ENCODE measurements around the gene PGAP6.
"Not testable (repeated sequence)": the region's sequence is repeated elsewhere in the genome, so short reads cannot be mapped to it uniquely, and the experiment has no call there.

The PGAP6 gene

GRCh38 chr16:352547-353403, 29.0 kb downstream of the PGAP6 start, which contains the start of gene AXIN1:
TSS of gene AXIN1 (minus strand) at chr16:352723. CDS start at chr16:347025, 5,698 bp downstream.
- 2% methylated on average over 90 of the region's 113 CpGs for WGBS (ENCODE audit: insufficient coverage)
- ChIA-PET POLR2A (interaction anchor here (0.5 to 1.6 kb wide), 2 partner anchors 13 to 15 kb away, joined by 3 to 6 read pairs; no protein-coding TSS in a partner anchor), CTCF (no interaction called here)
- Histone ChIP-seq H3K9me3 (ENCODE audit: control extremely low read depth in 1 of 5, control insufficient read depth in 4 of 5, insufficient read depth in 2 of 5, low read depth in 1 of 5, low read length in 4 of 5) (no peaks in the 10 kb centered on the region), H3K4me1 (ENCODE audit: control extremely low read depth in 1 of 4, control insufficient read depth in 4 of 4, insufficient read depth in 4 of 4, low read length in 3 of 4) (peaks cover 0 to 43% (median 29%) of the 10 kb centered on the region in 4 experiments), H3K36me3 (ENCODE audit: control insufficient read depth in 4 of 4, insufficient read depth in 4 of 4, low read length in 3 of 4) (peaks cover 0 to 12% (median 5%) of the 10 kb centered on the region in 4 experiments), H3K4me3 (ENCODE audit: control insufficient read depth in 1 of 7, extremely low read depth in 1 of 7, insufficient read depth in 4 of 7, low read depth in 2 of 7, low read length in 6 of 7) (peak within 1 kb of the TSS; percentile 34 to 90 (median 67)), H3K27me3 (replicated peaks in 2 of 5; ENCODE audit: control insufficient read depth in 4 of 5, insufficient read depth in 5 of 5, low read length in 4 of 5) (no peaks in the 10 kb centered on the region), H3K27ac (ENCODE audit: insufficient read depth in 1 of 2, low read depth in 1 of 2, low read length in 2 of 2, poor library complexity in 1 of 2, severe bottlenecking in 2 of 2) (peak within 1 kb of the TSS in 1 of 2 experiments; percentile 78)
- peak; percentile 92 to 96 (median 95) for DNase-seq

GRCh38 chr16:351804-352520, 29.8 kb downstream of the PGAP6 start:
- CTCF ChIA-PET: interaction anchor here (0.6 to 4.8 kb wide), 5 partner anchors 10 to 142 kb away, joined by 3 to 30 read pairs (median 4); no protein-coding TSS in a partner anchor
- H3K36me3 ChIP-seq (ENCODE audit: control insufficient read depth in 4 of 4, insufficient read depth in 4 of 4, low read length in 3 of 4): peaks cover 0 to 17% (median 11%) of the 10 kb centered on the region in 4 experiments
- peak in 2 of 3 donors; percentile 27 to 31 for DNase-seq
- H3K27me3 ChIP-seq (replicated peaks in 2 of 5; ENCODE audit: control insufficient read depth in 4 of 5, insufficient read depth in 5 of 5, low read length in 4 of 5): no peaks in the 10 kb centered on the region
- WGBS (ENCODE audit: insufficient coverage): under 1% methylated on average over 69 of the region's 95 CpGs
- no peaks in the 10 kb centered on the region for H3K9me3 ChIP-seq (ENCODE audit: control extremely low read depth in 1 of 5, control insufficient read depth in 4 of 5, insufficient read depth in 2 of 5, low read depth in 1 of 5, low read length in 4 of 5)
- peak overlapping the region in 1 of 2 experiments; percentile 78 for H3K27ac ChIP-seq (ENCODE audit: insufficient read depth in 1 of 2, low read depth in 1 of 2, low read length in 2 of 2, poor library complexity in 1 of 2, severe bottlenecking in 2 of 2)
- POLR2A ChIA-PET: interaction anchor here (0.5 to 1.6 kb wide), 4 partner anchors 12 to 27 kb away, joined by 3 to 6 read pairs (median 3); no protein-coding TSS in a partner anchor
- peak overlapping the region; percentile 34 to 90 (median 67) for H3K4me3 ChIP-seq (ENCODE audit: control insufficient read depth in 1 of 7, extremely low read depth in 1 of 7, insufficient read depth in 4 of 7, low read depth in 2 of 7, low read length in 6 of 7)
- H3K4me1 ChIP-seq (ENCODE audit: control extremely low read depth in 1 of 4, control insufficient read depth in 4 of 4, insufficient read depth in 4 of 4, low read length in 3 of 4): peaks cover 0 to 46% (median 29%) of the 10 kb centered on the region in 4 experiments

GRCh38 chr16:350203-350602, 31.6 kb downstream of the PGAP6 start:
- Histone ChIP-seq H3K27ac (ENCODE audit: insufficient read depth in 1 of 2, low read depth in 1 of 2, low read length in 2 of 2, poor library complexity in 1 of 2, severe bottlenecking in 2 of 2) (no peak overlapping the region), H3K4me1 (ENCODE audit: control extremely low read depth in 1 of 4, control insufficient read depth in 4 of 4, insufficient read depth in 4 of 4, low read length in 3 of 4) (peaks cover 0 to 41% (median 26%) of the 10 kb centered on the region in 4 experiments), H3K36me3 (ENCODE audit: control insufficient read depth in 4 of 4, insufficient read depth in 4 of 4, low read length in 3 of 4) (peaks cover 2 to 32% (median 25%) of the 10 kb centered on the region in 4 experiments), H3K9me3 (ENCODE audit: control extremely low read depth in 1 of 5, control insufficient read depth in 4 of 5, insufficient read depth in 2 of 5, low read depth in 1 of 5, low read length in 4 of 5) (no peaks in the 10 kb centered on the region), H3K4me3 (ENCODE audit: control insufficient read depth in 1 of 7, extremely low read depth in 1 of 7, insufficient read depth in 4 of 7, low read depth in 2 of 7, low read length in 6 of 7) (no peak overlapping the region), H3K27me3 (replicated peaks in 2 of 5; ENCODE audit: control insufficient read depth in 4 of 5, insufficient read depth in 5 of 5, low read length in 4 of 5) (no peaks in the 10 kb centered on the region)
- no peak for DNase-seq
- ChIA-PET POLR2A (no interaction called here), CTCF (interaction anchor here (1.1 to 4.8 kb wide), 5 partner anchors 12 to 48 kb away, joined by 3 to 30 read pairs (median 6); no protein-coding TSS in a partner anchor)
- WGBS (ENCODE audit: insufficient coverage): 98% methylated on average over 6 of the region's 8 CpGs

- H3K9me3 ChIP-seq (ENCODE audit: control extremely low read depth in 1 of 5, control insufficient read depth in 4 of 5, insufficient read depth in 2 of 5, low read depth in 1 of 5, low read length in 4 of 5): no peaks in the 10 kb centered on the region
- peaks cover 0 to 31% (median 22%) of the 10 kb centered on the region in 4 experiments for H3K4me1 ChIP-seq (ENCODE audit: control extremely low read depth in 1 of 4, control insufficient read depth in 4 of 4, insufficient read depth in 4 of 4, low read length in 3 of 4)
- ChIA-PET CTCF (interaction anchor here (0.6 to 4.8 kb wide), 11 partner anchors 11 to 118 kb away, joined by 3 to 30 read pairs (median 4); no protein-coding TSS in a partner anchor), POLR2A (interaction anchor here (0.8 kb wide), 1 partner anchor 12 kb away, joined by 3 read pairs; no protein-coding TSS in a partner anchor)
- DNase-seq: no peak
- H3K27me3 ChIP-seq (replicated peaks in 2 of 5; ENCODE audit: control insufficient read depth in 4 of 5, insufficient read depth in 5 of 5, low read length in 4 of 5): no peaks in the 10 kb centered on the region
- no peak overlapping the region for H3K27ac ChIP-seq (ENCODE audit: insufficient read depth in 1 of 2, low read depth in 1 of 2, low read length in 2 of 2, poor library complexity in 1 of 2, severe bottlenecking in 2 of 2)
- H3K36me3 ChIP-seq (ENCODE audit: control insufficient read depth in 4 of 4, insufficient read depth in 4 of 4, low read length in 3 of 4): peaks cover 2 to 41% (median 31%) of the 10 kb centered on the region in 4 experiments
- H3K4me3 ChIP-seq (ENCODE audit: control insufficient read depth in 1 of 7, extremely low read depth in 1 of 7, insufficient read depth in 4 of 7, low read depth in 2 of 7, low read length in 6 of 7): no peak overlapping the region
- WGBS (ENCODE audit: insufficient coverage): 90% methylated on average over 7 of the region's 7 CpGs
Measured at GRCh38 chr16:349211-349610, 32.6 kb downstream of the PGAP6 start.

- Histone ChIP-seq H3K4me1 (ENCODE audit: control extremely low read depth in 1 of 4, control insufficient read depth in 4 of 4, insufficient read depth in 4 of 4, low read length in 3 of 4) (peaks cover 0 to 29% (median 20%) of the 10 kb centered on the region in 4 experiments), H3K36me3 (ENCODE audit: control insufficient read depth in 4 of 4, insufficient read depth in 4 of 4, low read length in 3 of 4) (peaks cover 2 to 41% (median 31%) of the 10 kb centered on the region in 4 experiments)
- CTCF ChIA-PET: interaction anchor here (0.8 to 4.8 kb wide), 9 partner anchors 10 to 46 kb away, joined by 3 to 30 read pairs (median 4); no protein-coding TSS in a partner anchor
- not testable (repeated sequence) for H3K27ac ChIP-seq (ENCODE audit: insufficient read depth in 1 of 2, low read depth in 1 of 2, low read length in 2 of 2, poor library complexity in 1 of 2, severe bottlenecking in 2 of 2); H3K27me3 ChIP-seq (replicated peaks in 2 of 5; ENCODE audit: control insufficient read depth in 4 of 5, insufficient read depth in 5 of 5, low read length in 4 of 5); DNase-seq; H3K4me3 ChIP-seq (ENCODE audit: control insufficient read depth in 1 of 7, extremely low read depth in 1 of 7, insufficient read depth in 4 of 7, low read depth in 2 of 7, low read length in 6 of 7); H3K9me3 ChIP-seq (ENCODE audit: control extremely low read depth in 1 of 5, control insufficient read depth in 4 of 5, insufficient read depth in 2 of 5, low read depth in 1 of 5, low read length in 4 of 5)
- POLR2A ChIA-PET: interaction anchor here (0.8 kb wide), 1 partner anchor 11 kb away, joined by 3 read pairs; no protein-coding TSS in a partner anchor
- WGBS (ENCODE audit: insufficient coverage): 100% methylated on average over 6 of the region's 10 CpGs
Measured at GRCh38 chr16:348495-348894, 33.3 kb downstream of the PGAP6 start.

- DNase-seq: no peak
- WGBS (ENCODE audit: insufficient coverage): 95% methylated on average over 5 of the region's 6 CpGs
- Histone ChIP-seq H3K4me3 (ENCODE audit: control insufficient read depth in 1 of 7, extremely low read depth in 1 of 7, insufficient read depth in 4 of 7, low read depth in 2 of 7, low read length in 6 of 7) (no peak overlapping the region), H3K4me1 (ENCODE audit: control extremely low read depth in 1 of 4, control insufficient read depth in 4 of 4, insufficient read depth in 4 of 4, low read length in 3 of 4) (peaks cover 0 to 35% (median 16%) of the 10 kb centered on the region in 4 experiments), H3K27ac (ENCODE audit: insufficient read depth in 1 of 2, low read depth in 1 of 2, low read length in 2 of 2, poor library complexity in 1 of 2, severe bottlenecking in 2 of 2) (no peak overlapping the region), H3K27me3 (replicated peaks in 2 of 5; ENCODE audit: control insufficient read depth in 4 of 5, insufficient read depth in 5 of 5, low read length in 4 of 5) (no peaks in the 10 kb centered on the region), H3K9me3 (ENCODE audit: control extremely low read depth in 1 of 5, control insufficient read depth in 4 of 5, insufficient read depth in 2 of 5, low read depth in 1 of 5, low read length in 4 of 5) (no peaks in the 10 kb centered on the region), H3K36me3 (ENCODE audit: control insufficient read depth in 4 of 4, insufficient read depth in 4 of 4, low read length in 3 of 4) (peaks cover 2 to 51% (median 35%) of the 10 kb centered on the region in 4 experiments)
- ChIA-PET POLR2A (no interaction called here), CTCF (interaction anchor here (1.2 to 4.8 kb wide), 2 partner anchors 9 to 37 kb away, joined by 3 to 30 read pairs; no protein-coding TSS in a partner anchor)
Measured at GRCh38 chr16:347203-347602, 34.6 kb downstream of the PGAP6 start.
